EH (cell line): Measurements from ENCODE around the gene UBASH3B.
A peak's percentile ranks its signal among the peaks of the same experiment; 100 is the strongest.
"Not testable (repeated sequence)": the region's sequence is repeated elsewhere in the genome, so short reads cannot be mapped to it uniquely, and the experiment has no call there.

Experiments
- DNase-seq: peaks from one replicate; pipeline ENCODE4 v3.0.0-alpha.2; 2015; ENCODE audit warnings: low read depth

Gene UBASH3B

DNA sequence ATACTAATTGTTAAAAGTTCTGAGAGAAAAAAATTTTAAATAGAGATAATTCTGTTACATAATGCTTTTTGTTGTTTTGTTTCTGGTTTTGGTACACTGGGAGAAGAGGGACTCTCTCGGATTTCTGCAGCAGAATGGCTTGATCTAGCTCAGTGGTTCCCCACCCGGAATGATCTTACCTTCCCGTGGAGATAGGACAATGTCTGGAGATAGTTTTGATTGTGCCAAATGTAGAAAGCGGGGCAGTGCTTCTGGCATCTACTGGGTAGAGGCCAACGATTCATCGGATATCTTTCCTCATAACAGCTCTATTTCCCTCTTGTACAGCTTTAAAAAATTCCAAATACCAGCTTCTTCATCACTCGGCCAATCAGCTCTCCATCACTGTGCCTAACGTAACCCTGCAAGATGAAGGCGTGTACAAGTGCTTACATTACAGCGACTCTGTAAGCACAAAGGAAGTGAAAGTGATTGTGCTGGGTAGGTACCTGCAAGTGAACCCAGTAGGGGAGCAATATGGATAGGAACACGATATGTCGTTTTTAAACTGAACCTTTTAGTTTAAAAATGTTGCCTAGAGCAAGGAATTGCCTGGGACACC lies 195.9 kb downstream of the UBASH3B start:
- no peak for DNase-seq

DNA sequence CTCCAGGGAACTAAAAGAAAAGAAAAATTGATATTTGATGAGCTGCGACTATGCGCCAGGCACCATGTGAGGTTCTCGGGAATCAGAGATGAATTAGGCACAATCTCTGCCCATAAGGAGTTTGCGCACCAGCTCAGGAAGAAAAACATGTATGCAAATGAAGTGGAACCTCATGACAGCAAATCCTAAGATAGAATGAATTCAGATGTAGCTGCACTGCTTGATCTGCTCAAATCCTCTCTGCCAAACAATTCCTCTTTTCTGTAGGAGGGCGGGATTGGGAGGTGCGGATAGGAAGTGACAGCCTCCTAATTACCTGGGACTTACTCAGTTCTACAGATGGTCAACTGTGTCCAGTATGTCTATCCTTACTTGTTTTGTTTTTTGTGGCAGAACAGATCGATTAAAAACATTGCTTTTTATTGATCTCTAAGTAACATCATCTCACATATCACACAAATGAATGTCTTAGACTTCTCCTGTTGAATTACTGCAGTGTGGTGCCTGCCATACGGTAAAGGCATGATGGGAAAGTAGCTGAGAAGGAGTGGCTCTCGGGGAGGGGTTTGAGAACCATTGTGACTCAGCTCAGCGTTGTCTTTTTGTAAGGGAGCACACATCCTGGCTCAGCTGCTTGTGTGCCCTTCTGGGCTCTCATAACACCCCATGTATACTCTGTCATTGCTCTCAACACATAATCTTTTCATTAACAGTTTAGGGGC lies 196.7 kb downstream of the UBASH3B start:
- DNase-seq = peak; percentile 33

DNA sequence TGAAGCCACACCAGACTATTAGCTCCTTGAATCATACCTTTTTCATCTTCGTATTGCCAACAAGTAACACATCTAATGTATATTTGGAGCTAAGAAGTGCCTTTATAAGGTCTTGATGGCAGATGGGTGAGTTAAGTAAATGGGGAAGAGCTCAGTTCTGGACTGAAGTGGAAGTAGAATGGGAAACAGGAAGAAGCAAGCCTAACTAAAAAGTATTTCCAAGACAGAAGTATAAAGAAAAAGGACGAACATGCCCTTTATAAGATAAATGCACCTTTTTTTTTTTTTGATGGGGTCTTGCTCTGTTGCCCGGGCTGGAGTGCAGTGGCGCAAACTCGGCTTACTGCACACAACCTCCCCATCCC lies 197.3 kb downstream of the UBASH3B start:
- DNase-seq = no peak

DNA sequence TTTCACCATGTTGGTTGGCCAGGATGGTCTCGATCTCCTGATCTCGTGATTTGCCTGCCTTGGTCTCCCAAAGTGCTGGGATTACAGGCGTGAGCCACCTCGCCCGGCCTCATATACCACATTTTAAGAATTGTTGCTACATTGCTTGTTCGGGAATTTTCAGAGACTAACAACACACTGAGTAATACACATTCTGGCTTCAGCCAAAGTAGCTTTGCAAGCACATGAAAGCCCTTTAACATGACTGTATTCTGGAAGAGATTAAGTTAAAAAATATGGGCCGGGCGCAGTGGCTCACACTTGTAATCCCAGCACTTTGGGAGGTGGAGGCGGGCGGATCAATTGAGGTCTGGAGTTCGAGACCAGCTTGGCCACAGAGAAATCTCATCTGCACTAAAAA lies 197.7 kb downstream of the UBASH3B start:
- peak; percentile 20 for DNase-seq

DNA sequence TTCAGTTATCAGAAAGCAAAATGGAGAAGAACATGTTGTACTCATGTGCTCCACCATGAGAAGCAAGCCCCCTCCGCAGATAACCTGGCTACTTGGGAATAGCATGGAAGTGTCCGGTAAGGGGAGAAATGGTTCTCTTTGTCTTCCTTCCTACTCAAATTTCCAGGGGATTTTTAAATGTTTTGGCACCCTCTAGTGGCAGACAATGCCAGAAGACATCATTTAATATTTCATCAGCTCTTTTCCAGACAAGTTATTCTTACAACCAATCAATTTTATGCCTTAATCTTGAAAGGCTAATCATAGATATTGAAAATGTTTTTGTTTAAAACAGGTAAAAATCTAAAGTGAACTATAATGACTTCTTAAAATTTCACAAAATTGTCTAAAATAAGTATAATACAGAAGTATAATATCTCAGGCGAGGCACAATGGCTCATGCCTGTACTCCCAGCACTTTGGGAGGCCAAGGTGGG lies 198.5 kb downstream of the UBASH3B start:
- peak; percentile 84 for DNase-seq

DNA sequence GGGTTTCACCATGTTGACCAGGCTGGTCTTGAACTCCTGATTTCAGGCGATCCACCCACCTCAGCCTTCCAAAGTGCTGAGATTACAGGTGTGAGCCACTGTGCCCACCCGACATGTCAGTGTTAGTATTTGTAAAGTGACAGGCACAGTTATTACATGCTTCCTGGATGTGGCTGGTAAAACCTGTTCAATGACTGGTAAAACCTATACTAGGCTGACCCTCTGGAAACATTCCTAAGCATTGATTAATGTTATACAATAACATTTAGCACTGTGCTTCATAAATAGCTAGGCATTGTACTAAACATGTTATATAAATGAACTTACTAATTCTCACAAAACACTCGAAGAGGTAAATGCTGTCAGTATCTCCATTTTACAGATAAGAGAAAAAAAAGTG lies 206.1 kb downstream of the UBASH3B start:
- DNase-seq = no peak

DNA sequence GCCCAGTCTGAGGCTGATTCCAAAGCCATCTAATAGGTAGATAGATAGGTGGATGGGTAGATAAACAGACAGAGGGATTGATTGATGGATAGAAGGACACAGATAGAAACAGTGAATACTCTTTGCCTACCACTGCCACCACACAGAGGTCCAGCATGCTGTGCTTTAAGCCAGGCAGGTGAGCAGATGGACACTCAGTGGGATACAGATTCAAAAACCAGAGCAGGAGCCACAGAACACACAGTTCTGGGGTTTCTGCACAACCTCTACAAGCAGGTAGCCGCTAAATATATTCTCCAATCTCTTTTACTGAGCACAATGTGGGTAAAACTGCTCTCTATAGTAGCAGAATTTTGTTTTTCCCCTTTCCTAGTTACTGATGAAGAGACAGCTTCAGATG lies 206.6 kb downstream of the UBASH3B start:
- no peak for DNase-seq

DNA sequence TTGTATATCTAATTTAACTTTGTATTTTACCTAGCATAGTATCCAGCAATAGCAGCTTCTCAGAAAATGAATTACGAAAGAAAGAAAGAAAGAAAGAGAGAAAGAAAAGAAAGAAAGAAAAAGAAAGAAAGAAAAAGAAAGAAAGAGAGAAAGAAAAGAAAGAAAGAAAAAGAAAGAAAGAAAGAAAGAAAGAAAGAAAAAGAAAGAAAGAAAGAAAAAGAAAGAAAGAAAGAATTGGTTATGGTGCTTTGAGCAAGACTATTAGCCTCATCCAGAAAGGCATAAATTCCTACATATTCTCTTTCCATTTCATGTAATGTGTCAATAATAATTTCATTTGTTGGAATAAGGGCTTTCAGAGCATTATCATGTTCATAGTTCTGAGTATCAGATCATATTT lies 207.6 kb downstream of the UBASH3B start:
- DNase-seq = not testable (repeated sequence)

DNA sequence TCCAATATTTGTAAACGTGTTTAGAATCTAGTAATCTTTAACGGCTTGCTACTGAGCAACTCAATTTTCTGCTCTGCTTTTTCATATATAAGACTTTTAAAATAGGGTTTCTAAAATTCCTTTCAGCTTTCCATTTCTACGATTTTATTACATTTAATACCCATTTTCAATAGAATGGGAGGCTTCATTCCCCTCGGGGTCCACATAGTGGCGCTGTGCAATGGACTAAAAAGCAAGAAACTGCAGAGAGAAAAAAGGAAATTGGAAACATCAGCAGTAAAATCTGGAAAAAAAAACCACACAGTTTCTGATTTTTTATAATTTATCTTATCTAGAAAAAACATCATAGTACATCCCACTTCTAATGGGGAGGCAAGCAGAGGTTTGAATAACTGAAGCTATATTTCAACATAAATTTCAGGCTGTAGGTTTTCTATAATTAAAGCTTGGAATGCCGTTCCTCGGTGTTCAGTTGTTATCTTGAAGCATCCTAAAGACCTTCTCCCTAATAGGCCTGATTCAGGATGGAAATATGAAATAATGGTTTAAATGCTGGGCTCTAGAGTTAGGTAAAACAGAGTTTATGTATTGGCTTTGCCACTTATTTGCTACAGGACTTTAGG lies 208.3 kb downstream of the UBASH3B start:
- DNase-seq = peak; percentile 54
